ENCODE data around the gene CLIP4.
"Not testable (repeated sequence)": the region's sequence is repeated elsewhere in the genome, so short reads cannot be mapped to it uniquely, and the experiment has no call there.

Gene CLIP4

DNA sequence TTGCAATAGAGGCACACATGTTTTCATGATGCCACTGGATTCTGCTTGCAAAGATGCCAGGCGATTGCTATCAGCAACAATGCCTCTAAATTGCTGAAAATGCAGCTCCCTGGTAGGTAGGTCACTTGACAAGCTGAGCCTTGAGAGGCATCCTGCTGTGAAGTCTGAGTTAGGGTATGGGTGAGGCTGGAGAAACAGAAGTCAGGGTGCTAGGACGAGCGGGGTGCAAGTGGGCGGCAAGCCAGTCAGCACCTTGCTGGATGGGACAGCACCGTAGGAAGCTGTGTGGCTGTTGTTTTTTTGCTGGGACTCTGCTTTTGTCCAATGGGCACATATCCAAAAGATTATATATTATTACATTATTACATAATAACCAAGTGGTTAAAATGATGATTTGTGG lies 10.5 kb upstream of the CLIP4 start:
- DNase-seq (ENCODE audit: low spot score): no peak

- DNase-seq (ENCODE audit: low spot score): no peak
These were observed 9.8 kb upstream of the CLIP4 start for GRCh38 chr2:29105375-29105774.

- no peak for DNase-seq (ENCODE audit: low spot score)
These were observed 9.0 kb upstream of the CLIP4 start for GRCh38 chr2:29106256-29106655.

- DNase-seq (ENCODE audit: low spot score): no peak
These were observed 8.2 kb upstream of the CLIP4 start for GRCh38 chr2:29106980-29107388.

- DNase-seq (ENCODE audit: low spot score): not testable (repeated sequence)
These were observed 7.7 kb upstream of the CLIP4 start for GRCh38 chr2:29107547-29107946.

DNA sequence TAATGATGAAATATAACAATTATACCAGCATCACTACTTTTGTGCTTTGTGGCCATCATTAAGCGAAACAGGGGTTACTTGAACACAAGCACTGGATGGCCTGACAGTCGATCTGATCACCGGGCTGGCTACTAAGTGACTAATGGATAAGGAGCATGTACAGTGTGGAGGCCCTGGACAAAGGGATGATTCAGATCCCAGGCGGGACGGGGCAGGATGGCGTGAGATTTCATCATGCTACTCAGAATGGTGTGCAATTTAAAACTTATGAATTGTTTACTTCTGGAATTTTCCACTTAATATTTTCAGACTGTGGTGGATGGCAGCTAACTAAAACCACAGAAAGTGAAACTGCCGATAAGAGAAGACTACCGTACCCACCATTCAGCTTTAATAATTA lies 7.0 kb upstream of the CLIP4 start:
- no peak for DNase-seq (ENCODE audit: low spot score)

GRCh38 chr2:29109246-29109645 lies 6.0 kb upstream of the CLIP4 start:
- DNase-seq (ENCODE audit: low spot score): no peak

DNA sequence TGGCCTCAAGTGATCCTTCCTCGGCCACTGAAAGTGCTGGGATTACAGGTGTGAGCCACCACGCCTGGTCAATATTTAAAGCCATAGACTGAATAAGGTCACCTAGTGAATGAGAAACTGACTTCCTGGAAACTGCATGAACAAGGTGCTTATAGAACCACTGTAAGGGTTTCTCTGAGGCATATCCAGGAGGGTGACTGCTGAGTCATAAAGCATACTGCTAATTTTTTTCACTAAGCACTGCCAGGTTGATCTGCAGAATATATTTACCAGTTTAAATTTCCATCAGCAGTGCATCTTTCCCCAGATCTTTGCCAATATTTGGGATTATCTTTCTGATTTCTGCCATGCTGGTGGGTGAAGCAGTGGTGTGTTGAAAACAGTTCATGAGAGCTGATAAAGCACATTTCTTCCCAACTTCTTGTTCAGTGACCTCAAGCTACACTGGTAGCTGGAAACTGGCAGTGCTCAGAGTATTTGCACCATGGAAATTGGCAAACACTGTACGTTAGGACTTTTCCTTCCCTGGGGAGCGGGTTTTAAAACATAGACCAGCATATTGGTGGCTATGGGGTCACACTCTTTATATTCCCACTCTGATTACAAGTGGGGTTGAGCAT lies 4.2 kb upstream of the CLIP4 start:
- DNase-seq (ENCODE audit: low spot score): no peak

DNA sequence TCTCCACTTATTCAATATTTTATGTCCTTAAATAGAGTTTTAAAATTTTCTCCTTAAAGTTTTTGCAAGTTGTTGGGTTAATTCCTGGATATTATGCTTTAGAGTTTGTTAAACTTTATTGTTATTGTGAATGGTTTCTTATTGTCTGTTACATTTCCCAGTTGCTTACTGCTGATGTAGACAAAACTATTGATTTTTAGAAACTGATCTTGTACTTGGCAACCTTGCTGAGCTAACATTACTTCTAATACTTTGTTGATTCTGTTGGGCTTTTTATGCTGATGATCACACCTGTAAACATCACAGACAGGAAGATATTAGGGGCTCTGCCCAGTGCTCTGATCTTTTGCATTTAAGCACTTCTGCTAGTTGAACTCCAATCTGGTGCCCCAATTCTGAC lies 2.8 kb upstream of the CLIP4 start:
- no peak for DNase-seq (ENCODE audit: low spot score)

- no peak for DNase-seq (ENCODE audit: low spot score)
These were observed 2.1 kb upstream of the CLIP4 start for GRCh38 chr2:29113027-29113686.

GRCh38 chr2:29113891-29114321 lies 1.3 kb upstream of the CLIP4 start:
- DNase-seq (ENCODE audit: low spot score): no peak

DNA sequence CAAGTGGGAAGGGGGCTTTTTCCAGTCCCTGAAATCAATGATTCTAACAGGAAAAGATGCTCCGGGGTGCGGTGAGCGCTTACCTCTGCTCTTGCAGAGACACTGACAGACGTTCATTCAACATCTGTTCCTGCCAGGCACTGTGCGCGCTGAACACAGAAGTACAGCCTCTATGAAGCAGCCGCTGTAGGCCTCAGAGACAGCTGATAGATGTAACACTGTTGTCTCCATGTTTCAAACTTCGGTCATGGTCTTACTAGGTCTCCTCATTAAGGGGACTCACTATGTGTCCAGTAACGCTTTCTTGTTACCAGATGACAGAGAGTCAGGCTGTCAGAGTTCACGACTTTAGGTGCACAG lies 649 bp upstream of the CLIP4 start:
- DNase-seq (ENCODE audit: low spot score): no peak

GRCh38 chr2:29115797-29116781 lies 874 bp downstream of the CLIP4 start:
- no peak for DNase-seq (ENCODE audit: low spot score)

DNA sequence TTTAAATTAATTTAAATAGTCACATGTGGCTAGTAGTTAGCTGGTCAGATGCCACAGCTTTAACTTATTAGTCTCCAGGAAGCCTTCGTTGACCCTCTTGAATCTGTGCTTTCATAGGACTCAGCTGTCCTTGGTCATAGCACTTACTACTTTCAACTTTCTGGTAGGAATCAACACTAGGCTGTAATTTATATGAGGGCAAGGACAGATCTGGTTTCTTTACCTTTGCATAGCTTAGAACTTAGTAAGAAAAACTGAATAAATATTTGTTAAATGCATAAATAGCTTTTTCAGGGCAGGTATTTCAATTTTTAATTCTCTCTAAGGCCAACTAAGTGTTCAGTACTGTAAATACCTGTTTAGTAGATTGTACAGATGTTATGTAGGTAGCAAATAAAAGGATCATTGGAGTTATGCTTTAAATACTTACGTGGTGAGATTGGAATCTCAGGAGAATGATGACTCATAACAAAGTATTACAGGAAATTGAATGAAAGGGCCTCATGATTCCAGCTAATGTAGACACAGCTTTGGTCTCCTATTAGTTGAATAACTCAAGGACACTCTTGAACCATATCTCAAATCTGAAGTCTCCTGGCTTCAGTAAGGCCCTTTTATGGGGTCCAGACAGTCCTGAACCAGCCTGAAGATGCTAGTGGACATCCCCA lies 2.6 kb downstream of the CLIP4 start:
- no peak for DNase-seq (ENCODE audit: low spot score)

DNA sequence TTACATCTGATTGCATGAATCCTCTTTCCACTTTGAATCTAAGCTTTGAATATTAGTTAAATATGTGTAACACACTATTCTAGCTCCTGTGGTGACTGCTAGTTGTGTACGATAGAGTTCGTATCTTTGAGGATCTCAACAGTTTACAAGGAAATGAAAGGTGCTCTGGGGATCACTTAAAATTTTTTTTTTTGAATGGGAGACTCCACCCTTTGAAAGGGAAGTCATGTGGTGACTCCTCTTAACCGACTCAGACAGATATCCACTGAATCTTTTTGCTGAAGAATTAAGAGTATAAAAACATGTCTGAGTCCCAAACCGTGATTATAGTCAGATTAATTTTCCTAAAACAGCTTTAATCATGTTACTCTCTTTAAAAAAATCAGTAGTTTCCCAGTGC lies 4.0 kb downstream of the CLIP4 start:
- no peak for DNase-seq (ENCODE audit: low spot score)

- no peak for DNase-seq (ENCODE audit: low spot score)
These were observed 5.6 kb downstream of the CLIP4 start for GRCh38 chr2:29120846-29121245.

DNA sequence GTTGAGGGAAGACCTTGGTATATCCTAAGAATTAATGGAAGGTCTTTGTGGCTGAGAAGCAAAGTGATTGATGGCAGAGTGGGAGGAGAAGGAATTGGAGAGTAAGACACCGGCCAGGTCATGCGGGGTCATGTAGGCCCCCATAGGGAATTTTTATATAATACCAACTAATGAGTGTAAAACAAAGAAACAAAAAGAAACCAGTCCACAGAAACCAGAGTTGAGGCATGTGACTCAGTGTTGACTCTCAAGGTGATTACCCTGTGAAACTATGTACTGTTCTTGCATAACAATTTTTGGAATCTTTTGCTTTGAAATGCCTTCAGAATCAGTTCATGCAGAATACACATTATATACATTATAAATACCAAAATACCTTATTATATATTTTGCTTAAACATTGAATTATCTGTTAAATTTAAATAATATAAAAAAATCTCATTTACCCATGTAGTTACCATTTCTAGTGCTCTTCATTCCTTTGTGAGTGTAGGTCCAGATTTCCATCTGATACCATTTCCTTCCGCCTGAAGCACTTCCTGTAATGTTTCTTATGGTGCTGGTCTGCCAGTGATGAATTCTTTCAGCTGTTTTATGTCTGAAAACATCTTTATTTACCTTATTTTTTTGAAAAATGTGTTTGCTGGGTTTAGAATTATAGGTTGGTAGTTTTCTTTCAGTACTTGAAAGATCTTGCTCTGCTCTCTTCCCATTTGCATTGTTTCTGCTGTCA lies 8.6 kb downstream of the CLIP4 start:
- no peak for DNase-seq (ENCODE audit: low spot score)

- DNase-seq (ENCODE audit: low spot score): no peak
These were observed 9.3 kb downstream of the CLIP4 start for GRCh38 chr2:29124504-29124903.

DNA sequence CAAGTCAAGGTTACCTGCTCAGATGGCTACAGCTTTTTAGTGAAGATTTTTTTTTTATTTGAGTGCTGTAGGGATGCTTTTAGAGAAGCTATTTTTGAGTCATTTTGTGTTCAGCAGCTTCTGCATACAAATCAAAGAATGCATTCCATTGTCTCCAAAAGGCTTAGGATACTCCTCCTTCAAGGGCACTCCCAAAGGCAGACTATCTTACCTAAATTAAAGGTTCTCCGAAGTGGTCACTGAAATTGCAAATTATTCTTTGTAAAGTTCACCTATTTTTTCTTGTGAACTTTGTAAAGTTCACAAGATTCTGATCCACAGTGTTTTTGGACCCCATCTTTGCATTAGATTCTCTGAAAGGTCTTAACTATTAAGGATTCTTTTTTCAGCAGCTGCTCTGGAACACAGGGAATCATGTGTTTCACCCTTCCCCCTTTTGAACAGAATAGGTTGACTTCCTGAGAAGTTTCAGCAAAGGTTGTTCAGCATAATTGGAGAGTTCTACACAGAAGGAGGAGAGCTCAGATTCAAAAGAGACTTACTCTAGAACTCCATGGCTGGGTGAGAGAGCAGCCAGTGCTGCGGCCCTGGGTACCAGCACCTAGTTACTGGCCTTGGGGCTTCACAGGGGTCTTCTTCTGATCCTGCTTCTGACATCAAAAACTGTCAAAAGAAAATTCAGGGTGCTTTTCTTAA lies 14.5 kb downstream of the CLIP4 start:
- DNase-seq (ENCODE audit: low spot score): no peak

- DNase-seq (ENCODE audit: low spot score): no peak
These were observed 15.1 kb downstream of the CLIP4 start for GRCh38 chr2:29130295-29130694.

DNA sequence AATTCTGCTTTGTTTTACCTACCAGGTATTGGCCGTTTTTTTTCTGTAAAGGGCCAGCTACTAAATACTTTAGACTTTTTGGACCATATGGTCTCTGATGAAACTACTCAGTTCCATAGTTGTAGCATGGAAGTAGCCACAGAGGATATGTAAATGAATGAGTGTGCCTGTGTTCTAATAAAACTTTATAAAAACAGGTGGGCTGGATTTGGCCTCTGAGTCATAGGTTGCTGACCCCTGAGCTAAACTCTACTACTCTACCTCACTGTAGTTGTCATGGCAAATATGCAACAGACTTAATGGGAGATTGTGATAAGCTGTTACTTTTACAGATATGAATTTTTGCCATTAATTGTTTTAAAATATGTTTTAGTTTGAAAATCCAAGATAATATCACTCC lies 19.7 kb downstream of the CLIP4 start:
- DNase-seq (ENCODE audit: low spot score): no peak

Data from ecto neural progenitor cell (in vitro differentiated cells).